GM10248 (cell line): ENCODE measurements around the gene OTULIN.

ENCODE experiments used
- CTCF ChIA-PET: fragments of 300-600 bp; sonication (Branson Sonifier 250); formaldehyde crosslinking; extraction: SDS; loops from one replicate; lab custom pipeline; 2021; ENCODE audit warnings: antibody characterized with exemption; lab: Yijun Ruan, JAX
- POLR2A ChIA-PET: fragments of 350-650 bp; sonication (Branson Sonifier 250); formaldehyde crosslinking; extraction: SDS; loops from one replicate; lab custom pipeline; 2020; ENCODE audit warnings: antibody characterized with exemption; lab: Yijun Ruan, JAX
- DNase-seq: peaks from one replicate; pipeline ENCODE4 v3.0.0; 2012; ENCODE audit errors: extremely low spot score
- TF ChIP-seq, protein P1 (sequence below): IDR thresholded peaks from 2 replicates; pipeline ENCODE4 v1.5.1; 2012; ENCODE audit warnings: mild to moderate bottlenecking, low read depth; ENCODE audit errors: extremely low read depth, missing control alignments, control extremely low read depth

OTULIN gene

DNA sequence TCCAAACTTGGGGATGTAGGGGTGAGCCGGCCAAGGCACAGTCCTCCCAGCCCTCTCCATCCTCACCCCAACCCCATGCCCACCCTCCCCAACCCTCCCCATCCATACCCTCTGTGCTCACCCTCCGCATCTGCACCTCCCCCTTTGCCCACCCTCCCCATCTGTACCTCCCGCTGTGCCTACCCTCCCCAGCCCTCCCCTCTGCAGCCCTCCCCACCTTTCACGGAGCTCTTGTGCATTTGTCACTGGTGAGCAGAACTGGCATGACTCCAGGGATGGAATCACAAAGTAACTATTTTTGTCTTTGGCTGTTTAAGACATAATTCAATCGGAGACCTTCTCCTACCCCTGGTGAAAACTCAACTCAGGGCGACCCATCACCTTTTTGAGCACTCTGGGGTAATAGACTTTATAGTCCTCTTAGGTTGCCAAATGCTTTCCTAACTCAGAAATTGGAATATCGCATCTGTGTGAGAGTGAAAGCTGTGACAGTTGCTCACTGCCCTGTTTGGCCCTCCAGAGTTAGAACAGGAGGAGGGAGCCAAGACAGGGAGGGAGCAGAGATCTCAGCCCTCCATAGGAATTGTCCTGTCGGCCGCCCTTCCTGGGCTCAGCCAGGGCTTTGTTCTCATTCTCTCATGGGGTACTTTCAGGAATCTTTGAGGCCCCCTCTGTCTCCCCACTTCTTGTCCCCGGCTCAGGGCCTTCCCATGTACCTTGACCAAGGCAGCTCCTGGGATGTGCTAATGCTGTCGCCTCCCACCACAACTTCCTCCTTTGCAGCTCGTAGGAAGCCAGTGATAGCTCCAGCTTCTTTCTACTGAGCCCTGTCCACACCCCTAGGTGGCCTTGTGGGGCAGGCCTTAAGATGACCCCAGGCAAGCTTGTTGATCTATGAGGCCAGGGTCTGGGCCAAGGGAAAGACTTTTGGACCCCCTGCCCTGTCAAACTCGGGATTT, 36.2 kb downstream of the OTULIN start:
- TF ChIP-seq, protein P1, sequence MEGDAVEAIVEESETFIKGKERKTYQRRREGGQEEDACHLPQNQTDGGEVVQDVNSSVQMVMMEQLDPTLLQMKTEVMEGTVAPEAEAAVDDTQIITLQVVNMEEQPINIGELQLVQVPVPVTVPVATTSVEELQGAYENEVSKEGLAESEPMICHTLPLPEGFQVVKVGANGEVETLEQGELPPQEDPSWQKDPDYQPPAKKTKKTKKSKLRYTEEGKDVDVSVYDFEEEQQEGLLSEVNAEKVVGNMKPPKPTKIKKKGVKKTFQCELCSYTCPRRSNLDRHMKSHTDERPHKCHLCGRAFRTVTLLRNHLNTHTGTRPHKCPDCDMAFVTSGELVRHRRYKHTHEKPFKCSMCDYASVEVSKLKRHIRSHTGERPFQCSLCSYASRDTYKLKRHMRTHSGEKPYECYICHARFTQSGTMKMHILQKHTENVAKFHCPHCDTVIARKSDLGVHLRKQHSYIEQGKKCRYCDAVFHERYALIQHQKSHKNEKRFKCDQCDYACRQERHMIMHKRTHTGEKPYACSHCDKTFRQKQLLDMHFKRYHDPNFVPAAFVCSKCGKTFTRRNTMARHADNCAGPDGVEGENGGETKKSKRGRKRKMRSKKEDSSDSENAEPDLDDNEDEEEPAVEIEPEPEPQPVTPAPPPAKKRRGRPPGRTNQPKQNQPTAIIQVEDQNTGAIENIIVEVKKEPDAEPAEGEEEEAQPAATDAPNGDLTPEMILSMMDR, result no peak
- ChIA-PET CTCF (interaction anchor here (0.6 to 15.6 kb wide), 3 partner anchors 16 to 109 kb away, joined by 3 to 132 read pairs (median 28); no protein-coding TSS in a partner anchor), POLR2A (no interaction called here)
- DNase-seq, result no peak

DNA sequence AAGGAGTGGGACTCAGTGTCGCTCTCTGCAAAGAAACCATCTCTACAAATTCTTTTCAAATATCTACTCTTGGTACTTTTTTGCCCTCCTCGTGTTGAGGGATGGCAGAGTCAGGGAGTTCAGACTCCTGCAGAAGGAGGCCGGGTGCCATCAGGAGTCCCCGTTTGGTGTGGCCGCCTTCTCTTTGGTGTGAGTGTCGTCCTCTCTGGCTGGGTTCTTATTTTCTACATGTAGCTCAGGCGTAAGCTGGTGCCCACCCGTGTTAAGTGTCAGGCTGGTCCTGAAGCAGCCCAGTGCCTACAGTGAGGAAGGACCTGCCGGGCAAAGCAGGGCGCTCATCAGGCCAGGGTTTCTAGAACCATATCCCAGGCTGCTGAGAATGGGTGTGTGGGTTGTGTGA, 37.0 kb downstream of the OTULIN start:
- CTCF ChIA-PET, result interaction anchor here (0.6 to 15.6 kb wide), 3 partner anchors 17 to 108 kb away, joined by 3 to 132 read pairs (median 28); no protein-coding TSS in a partner anchor
- POLR2A ChIA-PET, result no interaction called here

DNA sequence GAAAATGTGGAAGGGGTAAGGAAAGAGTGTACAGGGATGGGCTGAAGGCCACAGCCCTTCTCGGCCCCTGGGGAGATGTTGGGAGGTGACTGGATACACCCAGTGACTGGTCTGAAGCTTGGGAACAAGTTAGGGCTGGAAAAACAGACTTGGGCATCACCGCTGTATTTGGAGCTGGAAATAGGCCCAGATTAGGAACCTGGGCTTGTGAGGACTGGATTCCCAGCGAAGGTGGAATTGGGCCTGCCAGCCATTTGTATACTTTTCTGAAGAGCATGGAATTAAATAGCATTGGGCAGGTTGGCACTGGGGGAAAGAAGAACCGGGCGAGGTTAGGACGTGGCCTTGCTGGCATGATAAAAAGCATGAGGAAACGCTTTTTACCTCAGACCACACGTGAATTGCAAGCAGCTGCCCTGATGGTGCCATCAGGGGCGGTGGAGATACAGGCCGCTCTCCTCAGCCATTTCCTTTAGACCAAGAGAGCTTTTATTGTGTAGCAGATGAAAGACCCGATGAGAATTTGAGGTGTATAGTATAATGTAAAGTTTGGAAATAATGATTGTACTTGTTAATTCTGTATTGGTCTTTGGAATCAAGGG, 37.8 kb downstream of the OTULIN start:
- ChIA-PET CTCF (interaction anchor here (1.1 to 15.6 kb wide), 4 partner anchors 8 to 22 kb away, joined by 5 to 132 read pairs (median 17); no protein-coding TSS in a partner anchor), POLR2A (no interaction called here)
- TF ChIP-seq, protein P1, result no peak
- DNase-seq, result no peak

More for the DNA sequence above, 37.0 kb downstream of the OTULIN start:
- TF ChIP-seq, protein P1, result no peak
- no peak for DNase-seq

DNA sequence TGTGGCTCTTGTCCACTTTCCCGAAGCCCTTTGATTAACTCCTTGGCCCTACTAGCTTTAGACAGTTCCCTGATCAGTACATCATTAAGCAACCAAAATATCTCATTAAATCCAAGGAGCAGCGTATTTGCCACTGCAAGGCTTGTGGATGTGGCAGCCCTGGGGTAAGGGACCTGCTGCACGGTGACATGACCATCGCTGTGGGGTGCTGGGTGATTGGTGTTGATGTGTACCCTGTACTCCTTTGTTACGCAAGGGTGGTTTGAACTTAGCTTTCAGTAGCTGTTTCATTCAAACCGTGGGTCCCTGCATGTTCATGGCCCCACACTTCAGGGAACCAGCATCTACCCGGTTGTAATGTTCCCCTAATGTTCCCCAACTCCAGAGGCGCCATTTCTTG, 41.0 kb downstream of the OTULIN start:
- ChIA-PET POLR2A (no interaction called here), CTCF (interaction anchor here (1.7 to 15.6 kb wide), 2 partner anchors 19 to 20 kb away, joined by 4 to 132 read pairs; no protein-coding TSS in a partner anchor)
- no peak for DNase-seq
- TF ChIP-seq, protein P1, result no peak

DNA sequence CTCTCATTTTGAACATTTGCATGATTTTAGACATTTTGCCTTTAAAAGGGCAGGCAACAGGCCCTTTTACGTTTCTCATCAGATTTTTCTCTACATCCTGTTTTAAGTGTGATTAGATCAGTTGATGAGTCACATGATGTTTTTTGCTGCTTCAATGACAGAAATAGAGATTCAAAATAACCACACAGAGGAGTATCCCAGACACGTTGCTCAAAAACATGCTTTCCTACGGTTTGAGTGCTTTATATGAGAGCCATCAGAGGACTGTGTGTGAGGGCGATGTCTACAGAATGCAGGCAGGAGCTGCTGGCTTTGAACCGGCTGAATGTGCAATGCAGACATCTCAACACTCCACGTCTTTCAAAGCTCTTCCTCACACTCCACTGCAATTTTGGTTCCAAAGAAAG, 42.1 kb downstream of the OTULIN start:
- ChIA-PET CTCF (interaction anchor here (1.7 to 15.6 kb wide), 3 partner anchors 11 to 21 kb away, joined by 4 to 132 read pairs (median 6); no protein-coding TSS in a partner anchor), POLR2A (no interaction called here)

More for the DNA sequence above, 42.1 kb downstream of the OTULIN start:
- no peak for DNase-seq
- TF ChIP-seq, protein P1, result no peak
